Nephron progenitor cell (in vitro differentiated cells): Measurements from ENCODE around the gene C1QA.
A peak's percentile ranks its signal among the peaks of the same experiment; 100 is the strongest.
"Not testable (repeated sequence)": the region's sequence is repeated elsewhere in the genome, so short reads cannot be mapped to it uniquely, and the experiment has no call there.

Experiments used
- DNase-seq: peaks from one replicate; pipeline ENCODE4 v3.0.0; 2021
- H3K27ac Mint-ChIP-seq: 2 replicates; pipeline ENCODE4 v1.8.0; 2021; ENCODE audit warnings: mild to moderate bottlenecking, moderate library complexity, mixed read lengths
- H3K27me3 Mint-ChIP-seq: 2 replicates; pipeline ENCODE4 v1.8.0; 2021; ENCODE audit warnings: mild to moderate bottlenecking, low read depth, mixed read lengths; ENCODE audit not compliant: poor library complexity
- H3K36me3 Mint-ChIP-seq: 2 replicates; pipeline ENCODE4 v1.8.0; 2021; ENCODE audit warnings: low read depth, mixed read lengths
- H3K4me1 Mint-ChIP-seq: 2 replicates; pipeline ENCODE4 v1.8.0; 2021; ENCODE audit warnings: mixed read lengths
- H3K4me3 Mint-ChIP-seq: 2 replicates; pipeline ENCODE4 v1.8.0; 2021; ENCODE audit warnings: mild to moderate bottlenecking, moderate library complexity, mixed read lengths
- H3K9me3 Mint-ChIP-seq: 2 replicates; pipeline ENCODE4 v1.8.0; 2021; ENCODE audit warnings: mild to moderate bottlenecking, moderate library complexity, mixed read lengths
- TF ChIP-seq, protein P1 (sequence below): fragments of 200-600 bp; sonication (generic); IDR thresholded peaks from 2 replicates; pipeline ENCODE4 v1.5.0; 2021; ENCODE audit warnings: antibody characterized with exemption

Gene C1QA

GRCh38 chr1:22662318-22662717, 25.9 kb downstream of the C1QA start:
- TF ChIP-seq, protein P1, sequence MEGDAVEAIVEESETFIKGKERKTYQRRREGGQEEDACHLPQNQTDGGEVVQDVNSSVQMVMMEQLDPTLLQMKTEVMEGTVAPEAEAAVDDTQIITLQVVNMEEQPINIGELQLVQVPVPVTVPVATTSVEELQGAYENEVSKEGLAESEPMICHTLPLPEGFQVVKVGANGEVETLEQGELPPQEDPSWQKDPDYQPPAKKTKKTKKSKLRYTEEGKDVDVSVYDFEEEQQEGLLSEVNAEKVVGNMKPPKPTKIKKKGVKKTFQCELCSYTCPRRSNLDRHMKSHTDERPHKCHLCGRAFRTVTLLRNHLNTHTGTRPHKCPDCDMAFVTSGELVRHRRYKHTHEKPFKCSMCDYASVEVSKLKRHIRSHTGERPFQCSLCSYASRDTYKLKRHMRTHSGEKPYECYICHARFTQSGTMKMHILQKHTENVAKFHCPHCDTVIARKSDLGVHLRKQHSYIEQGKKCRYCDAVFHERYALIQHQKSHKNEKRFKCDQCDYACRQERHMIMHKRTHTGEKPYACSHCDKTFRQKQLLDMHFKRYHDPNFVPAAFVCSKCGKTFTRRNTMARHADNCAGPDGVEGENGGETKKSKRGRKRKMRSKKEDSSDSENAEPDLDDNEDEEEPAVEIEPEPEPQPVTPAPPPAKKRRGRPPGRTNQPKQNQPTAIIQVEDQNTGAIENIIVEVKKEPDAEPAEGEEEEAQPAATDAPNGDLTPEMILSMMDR, result no peak
- Mint-ChIP-seq H3K27me3 (peaks cover 52% of the 10 kb centered on the region), H3K4me3 (no peak overlapping the region), H3K27ac (no peak overlapping the region), H3K36me3 (no peaks in the 10 kb centered on the region), H3K4me1 (peaks cover 5% of the 10 kb centered on the region), H3K9me3 (no peaks in the 10 kb centered on the region)
- no peak for DNase-seq

DNA sequence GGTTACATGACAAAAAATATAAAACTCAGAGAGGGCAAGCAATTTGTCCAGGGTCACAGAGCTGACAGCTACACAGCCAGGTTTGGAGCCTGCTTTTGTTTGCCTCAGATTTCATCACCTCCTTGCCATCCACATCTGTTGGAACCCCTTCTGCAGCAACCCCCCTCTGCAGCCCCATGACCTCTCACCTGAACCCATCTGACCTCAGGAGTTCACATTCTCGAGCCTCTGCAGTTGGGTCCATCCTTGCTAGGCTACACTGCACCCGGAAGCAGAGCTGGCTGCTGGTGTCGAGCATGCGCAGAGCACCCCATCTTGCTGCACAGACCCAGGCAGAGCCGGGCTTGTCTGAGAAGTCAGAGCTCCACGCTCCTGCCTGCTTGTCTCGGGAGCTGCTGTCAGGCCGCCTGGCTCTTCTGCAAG, 26.6 kb downstream of the C1QA start:
- Mint-ChIP-seq H3K36me3 (no peaks in the 10 kb centered on the region), H3K27ac (peak overlapping the region; percentile 77), H3K27me3 (peaks cover 55% of the 10 kb centered on the region), H3K4me1 (peaks cover 5% of the 10 kb centered on the region), H3K4me3 (no peak overlapping the region), H3K9me3 (no peaks in the 10 kb centered on the region)
- TF ChIP-seq, protein P1, result no peak
- DNase-seq, result no peak

DNA sequence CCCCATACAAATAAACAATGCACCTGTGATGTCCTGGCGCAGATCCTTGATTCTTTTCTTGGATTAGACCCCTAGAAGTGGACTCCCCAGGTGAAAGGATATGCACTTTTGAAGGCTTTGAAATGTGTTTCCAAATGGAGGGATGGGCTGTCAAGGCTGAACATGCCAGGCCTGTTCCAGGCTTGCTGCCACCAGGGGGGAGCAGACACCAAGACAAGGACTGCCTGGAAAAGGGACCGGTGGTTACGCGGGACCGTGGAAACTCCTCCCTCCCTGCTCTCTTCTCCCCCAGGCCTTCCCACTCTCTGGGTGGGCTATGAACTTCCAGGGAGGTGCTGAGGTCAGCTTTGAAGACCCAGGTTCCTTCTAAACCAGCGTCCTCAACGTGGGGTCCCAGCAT, 29.3 kb downstream of the C1QA start:
- H3K27me3 Mint-ChIP-seq, result peaks cover 58% of the 10 kb centered on the region
- no peak overlapping the region for H3K4me3 Mint-ChIP-seq
- DNase-seq, result peak; percentile 71
- no peak overlapping the region for H3K27ac Mint-ChIP-seq
- TF ChIP-seq, protein P1, result peak; percentile 61
- H3K9me3 Mint-ChIP-seq, result no peaks in the 10 kb centered on the region
- H3K36me3 Mint-ChIP-seq, result no peaks in the 10 kb centered on the region
- H3K4me1 Mint-ChIP-seq, result peaks cover 5% of the 10 kb centered on the region

DNA sequence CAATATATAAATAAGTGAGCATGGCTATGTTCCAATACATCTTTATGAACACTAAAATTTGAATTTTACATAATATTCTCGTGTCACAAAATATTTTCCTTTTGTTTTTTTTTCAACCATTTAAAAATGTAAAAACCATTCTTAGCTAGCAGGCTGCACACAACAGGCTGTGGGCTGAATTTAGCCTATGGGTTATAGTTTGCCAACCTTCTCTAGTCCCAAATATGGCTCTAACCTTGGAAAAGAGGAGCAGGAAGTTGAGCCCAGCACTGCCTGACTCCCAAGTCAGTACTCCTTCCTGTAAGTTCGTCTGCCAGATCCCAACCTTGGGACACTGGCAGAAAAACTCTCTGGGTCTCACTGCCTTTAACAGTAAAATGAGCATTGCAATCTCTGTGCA, 30.0 kb downstream of the C1QA start:
- Mint-ChIP-seq H3K27me3 (peaks cover 52% of the 10 kb centered on the region), H3K9me3 (no peaks in the 10 kb centered on the region), H3K36me3 (no peaks in the 10 kb centered on the region), H3K4me3 (no peak overlapping the region), H3K4me1 (peaks cover 5% of the 10 kb centered on the region), H3K27ac (no peak overlapping the region)
- TF ChIP-seq, protein P1, result no peak
- no peak for DNase-seq

- peaks cover 53% of the 10 kb centered on the region for H3K27me3 Mint-ChIP-seq
- not testable (repeated sequence) for DNase-seq, H3K36me3 Mint-ChIP-seq, H3K9me3 Mint-ChIP-seq, H3K27ac Mint-ChIP-seq, H3K4me3 Mint-ChIP-seq, H3K4me1 Mint-ChIP-seq
Measured at GRCh38 chr1:22668840-22669239, 32.4 kb downstream of the C1QA start.

DNA sequence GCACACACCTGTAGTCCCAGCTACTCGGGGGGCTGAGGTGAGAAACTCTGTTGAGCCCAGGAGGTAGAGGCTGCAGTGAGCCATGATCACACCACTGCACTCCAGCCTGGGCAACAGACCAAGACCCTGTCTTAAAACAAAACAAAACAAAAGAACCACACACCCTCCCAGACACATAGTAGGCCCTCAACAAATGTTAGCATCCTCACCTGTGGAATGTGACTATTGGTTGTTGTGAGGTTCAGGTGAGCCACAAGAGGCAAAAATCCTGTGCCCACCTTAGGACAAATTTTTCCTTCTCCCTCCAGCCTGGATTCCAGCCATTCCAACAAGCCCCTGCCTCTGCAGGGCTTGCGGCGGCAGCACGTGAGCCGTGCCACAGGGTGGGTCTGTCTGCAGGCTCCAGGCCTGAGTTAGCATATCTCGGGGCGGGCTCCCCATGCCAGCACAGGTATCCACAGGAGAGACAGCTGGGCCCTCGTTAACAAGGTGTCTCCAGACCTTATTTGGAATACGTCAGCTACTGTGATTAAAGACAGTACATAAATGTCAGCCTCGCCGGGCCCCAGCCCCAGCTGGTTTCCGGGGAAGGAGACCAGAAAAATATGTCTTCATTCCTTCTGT, 34.0 kb downstream of the C1QA start:
- Mint-ChIP-seq H3K36me3 (no peaks in the 10 kb centered on the region), H3K27me3 (peaks cover 58% of the 10 kb centered on the region), H3K9me3 (no peaks in the 10 kb centered on the region), H3K4me1 (peaks cover 15% of the 10 kb centered on the region), H3K4me3 (no peak overlapping the region), H3K27ac (no peak overlapping the region)
- DNase-seq, result no peak
- TF ChIP-seq, protein P1, result no peak
